ENCODE measurements around the gene CCDC82. TPM values are rescaled to one million over a fixed set of nuclear protein-coding genes. Genes with fewer than 3 reads are reported as not detected.
A peak's percentile ranks its signal among the peaks of the same experiment; 100 is the strongest.

CCDC82 gene
- total RNA-seq, 1 donor from 2014 or later = 46.9 TPM

DNA sequence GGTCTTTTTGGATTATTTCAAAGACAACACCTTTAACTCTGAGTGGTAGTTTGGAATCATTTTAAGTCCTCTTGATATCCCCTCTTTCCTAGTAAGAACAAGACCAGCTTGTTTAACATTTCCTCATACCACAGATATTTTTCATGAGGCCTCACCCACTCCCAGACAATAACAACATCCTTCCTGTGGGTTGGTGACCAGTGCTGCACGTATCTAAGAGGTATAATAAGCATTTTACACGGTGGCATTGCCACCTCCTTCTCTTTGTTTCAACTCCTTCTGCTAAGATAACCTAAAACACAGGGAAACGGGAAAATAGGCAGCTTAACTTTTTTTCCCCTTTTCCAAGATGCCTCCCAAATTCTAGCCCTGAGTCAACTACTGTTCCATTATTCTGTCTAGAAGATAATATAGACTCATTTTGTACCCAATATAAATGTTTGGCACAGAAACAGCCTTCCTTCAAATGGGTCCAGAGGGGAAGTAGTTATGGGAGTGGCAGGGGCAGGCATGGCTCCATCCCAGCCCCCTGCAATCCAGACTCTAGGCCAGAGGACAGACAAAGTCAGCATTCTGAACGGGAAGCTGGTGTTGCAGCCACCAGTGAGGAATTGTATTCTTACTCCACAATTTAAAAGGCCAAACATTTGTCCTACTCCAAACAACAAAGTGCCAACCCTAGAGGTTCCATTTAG is 75.2 kb downstream of the CCDC82 start:
- ATAC-seq = peak; percentile 52
- intact Hi-C loops (cut with DNase I) = no loop called here
- no peak for DNase-seq (ENCODE audit: low spot score)

DNA sequence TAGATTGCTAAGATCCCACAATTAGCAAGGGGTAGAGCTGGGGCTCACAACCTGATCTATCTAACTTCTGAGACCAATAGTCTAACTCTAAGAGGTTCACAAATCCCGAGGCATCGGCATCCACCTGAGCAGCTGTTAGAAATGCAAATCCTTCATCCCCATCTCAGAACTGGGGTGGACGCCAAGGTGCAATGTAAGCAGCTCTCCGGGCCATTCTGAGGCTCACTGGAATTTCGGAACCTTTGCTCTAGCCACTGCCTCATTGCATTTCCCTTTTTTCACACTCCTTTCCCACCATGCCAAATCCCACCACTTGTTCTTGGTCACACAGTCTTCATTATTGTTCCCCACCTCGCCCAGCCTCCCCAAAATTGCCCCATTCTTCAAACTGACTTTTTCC is 76.5 kb downstream of the CCDC82 start:
- no peak for DNase-seq (ENCODE audit: low spot score)
- intact Hi-C loops (cut with DNase I) = no loop called here
- no peak for ATAC-seq

DNA sequence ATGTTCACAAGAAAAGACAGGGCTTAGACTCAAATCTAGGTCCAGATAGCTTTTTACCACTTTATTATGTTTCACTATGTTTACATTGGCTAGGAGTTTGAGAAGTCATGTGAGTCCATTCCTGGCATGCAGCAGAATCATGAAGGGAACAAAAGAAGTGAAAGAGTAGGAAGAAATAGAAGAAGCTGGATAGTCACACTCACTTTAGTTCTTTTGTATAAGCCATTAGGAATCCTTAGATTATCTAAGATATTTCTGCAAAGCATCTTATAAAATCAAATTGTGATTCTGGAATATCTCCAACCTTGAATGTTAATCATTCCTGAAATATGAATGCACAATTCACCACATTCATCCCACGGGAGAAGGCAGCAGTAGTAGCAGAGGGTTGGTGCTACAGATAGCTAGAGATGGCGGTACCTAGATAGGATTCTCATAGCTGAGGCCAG is 78.6 kb downstream of the CCDC82 start:
- DNase-seq (ENCODE audit: low spot score) = no peak
- peak; percentile 25 for ATAC-seq
- intact Hi-C loops (cut with DNase I) = no loop called here

DNA sequence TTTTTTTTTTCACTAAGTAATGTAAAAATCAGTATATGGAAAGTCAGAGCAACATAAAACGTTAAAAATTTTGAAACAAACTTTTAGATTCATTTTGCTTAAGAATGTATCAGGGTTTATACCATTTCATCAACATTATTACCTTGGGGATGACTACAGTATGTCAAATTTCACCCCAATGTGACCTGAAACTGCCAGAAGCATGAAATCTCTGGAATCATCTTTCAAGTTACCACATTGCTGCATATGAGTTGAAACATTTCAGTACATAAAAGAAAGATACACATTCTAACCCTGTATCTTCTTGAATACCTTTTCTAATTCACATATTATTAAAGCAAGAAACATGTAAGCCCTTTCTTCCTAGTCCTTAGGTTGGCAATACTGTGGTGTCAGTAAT is 79.5 kb downstream of the CCDC82 start:
- intact Hi-C loops (cut with DNase I) = no loop called here
- DNase-seq (ENCODE audit: low spot score) (no peak), ATAC-seq (no peak)

DNA sequence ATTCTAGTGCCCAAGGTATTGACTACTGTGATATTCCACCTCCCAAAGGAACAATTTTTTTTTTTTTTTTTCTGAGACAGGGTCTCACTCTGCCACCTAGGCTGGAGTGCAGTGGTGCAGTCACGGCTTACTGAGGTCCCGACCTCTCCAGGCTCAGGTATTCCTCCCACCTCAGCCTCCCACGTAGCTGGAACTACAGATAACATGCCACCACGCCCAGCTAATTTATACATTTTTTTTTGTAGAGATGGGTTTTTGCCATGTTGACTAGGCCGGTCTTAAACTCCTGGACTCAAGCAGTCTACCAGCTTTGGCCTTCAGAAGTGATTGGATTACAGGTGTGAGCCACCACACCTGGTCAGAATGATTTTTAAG is 80.1 kb downstream of the CCDC82 start:
- ATAC-seq (no peak), DNase-seq (ENCODE audit: low spot score) (no peak)
- intact Hi-C loops (cut with DNase I) = no loop called here

DNA sequence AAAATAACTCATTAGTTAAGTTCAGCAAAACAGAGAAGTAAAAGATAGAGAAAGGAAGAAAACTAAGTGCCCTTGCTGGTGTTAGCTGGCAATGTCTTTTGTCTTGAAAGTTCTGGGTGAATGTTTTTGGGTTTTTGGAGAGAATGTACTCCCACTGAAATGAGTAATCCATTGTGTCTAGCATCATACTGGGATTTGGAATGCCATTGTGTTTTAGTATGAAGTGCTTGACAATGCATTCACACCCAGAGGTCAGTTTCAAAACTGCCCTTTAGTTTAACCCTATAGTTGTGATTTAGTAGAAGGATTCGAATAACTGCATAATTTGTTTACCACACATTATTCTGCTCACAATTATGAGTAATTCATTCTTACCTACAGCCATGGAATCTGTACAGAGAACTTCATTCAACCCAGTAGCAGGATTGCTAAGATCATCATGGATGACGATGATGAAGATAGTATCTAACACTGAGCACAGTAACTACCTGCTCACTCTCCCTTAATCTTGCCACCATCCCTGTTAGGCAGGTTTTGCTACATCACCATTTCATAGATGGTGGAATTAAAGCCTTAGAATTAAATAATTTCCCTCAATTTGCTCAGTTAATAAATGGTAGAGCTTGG is 80.6 kb downstream of the CCDC82 start:
- DNase-seq (ENCODE audit: low spot score) = no peak
- ATAC-seq = no peak
- intact Hi-C loops (cut with DNase I) = no loop called here

DNA sequence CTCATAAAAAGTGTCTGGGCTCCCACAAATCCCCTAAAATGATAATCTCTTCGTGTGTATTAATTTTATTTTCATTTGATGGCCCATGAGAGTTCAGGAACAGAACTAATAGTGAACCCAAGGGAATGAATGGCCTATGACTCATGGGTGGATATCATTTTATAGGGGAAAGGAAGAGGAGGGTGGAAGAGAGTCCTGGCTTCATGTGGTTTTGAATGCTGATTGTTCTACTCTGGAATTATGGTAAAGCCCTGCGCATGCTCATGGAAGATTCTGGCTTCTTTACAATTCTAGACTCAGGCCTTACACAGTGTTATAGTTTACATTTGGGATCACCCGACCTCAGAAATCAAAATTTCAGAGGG is 82.0 kb downstream of the CCDC82 start:
- ATAC-seq = peak; percentile 14
- DNase-seq (ENCODE audit: low spot score) = no peak
- intact Hi-C loops (cut with DNase I) = no loop called here

DNA sequence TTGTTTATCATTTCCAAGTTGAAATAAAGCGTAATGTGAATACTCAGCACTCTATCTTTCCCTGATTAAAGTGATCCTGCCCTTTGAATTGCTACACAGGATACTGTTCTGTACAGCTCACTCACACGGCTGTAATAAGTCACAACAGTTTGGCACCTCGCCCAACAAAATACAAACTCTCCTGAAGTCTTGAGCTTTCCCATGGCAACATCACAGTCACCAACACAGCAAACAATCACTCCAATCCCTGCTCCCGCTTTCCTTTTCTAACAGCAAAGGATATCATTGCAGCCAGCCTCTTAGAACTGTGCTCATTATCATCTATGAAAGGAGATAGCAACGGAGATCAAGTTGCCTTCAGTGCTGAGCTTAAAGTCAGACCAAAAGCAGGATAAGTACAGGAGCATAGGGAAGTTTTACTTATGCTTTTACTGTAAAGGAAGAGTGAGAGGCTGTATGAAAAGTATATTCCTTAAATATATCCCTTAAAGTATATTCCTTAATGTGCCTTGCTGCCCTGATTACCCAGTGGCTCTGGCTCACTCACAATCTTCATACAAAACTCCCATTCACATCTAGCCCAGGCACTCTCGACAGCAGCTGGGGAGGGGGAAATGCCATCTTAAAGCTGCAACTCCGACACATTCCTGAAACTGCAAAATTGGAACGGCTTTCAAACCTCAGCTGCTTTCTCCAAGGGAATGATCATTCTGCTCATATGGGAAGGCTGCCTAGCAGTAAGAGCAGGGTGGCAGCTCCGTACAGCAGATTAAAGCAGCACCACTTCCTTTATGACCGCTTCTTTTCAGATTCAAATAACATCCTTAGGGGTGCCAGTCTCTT is 82.6 kb downstream of the CCDC82 start:
- peak; percentile 96 for ATAC-seq
- DNase-seq (ENCODE audit: low spot score) = peak; percentile 86
- intact Hi-C loops (cut with DNase I) = no loop called here

DNA sequence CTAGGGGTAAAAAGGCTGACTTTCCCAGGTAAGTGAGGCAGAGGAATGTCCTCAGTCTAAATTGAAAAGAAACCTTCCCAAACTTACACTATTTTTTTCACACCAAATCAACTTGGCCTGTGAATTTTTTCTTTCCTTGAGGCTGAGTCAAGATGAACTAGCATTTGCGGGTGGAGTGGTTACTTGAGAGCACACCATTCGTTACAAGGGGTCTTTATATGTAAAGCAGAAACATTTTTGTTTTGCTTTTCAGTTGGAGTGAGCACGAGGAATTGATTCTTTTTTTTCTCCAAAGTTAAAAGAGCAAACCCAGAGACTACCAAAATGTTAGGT is 83.1 kb downstream of the CCDC82 start:
- ATAC-seq (peak; percentile 16), DNase-seq (ENCODE audit: low spot score) (no peak)
- intact Hi-C loops (cut with DNase I) = no loop called here

DNA sequence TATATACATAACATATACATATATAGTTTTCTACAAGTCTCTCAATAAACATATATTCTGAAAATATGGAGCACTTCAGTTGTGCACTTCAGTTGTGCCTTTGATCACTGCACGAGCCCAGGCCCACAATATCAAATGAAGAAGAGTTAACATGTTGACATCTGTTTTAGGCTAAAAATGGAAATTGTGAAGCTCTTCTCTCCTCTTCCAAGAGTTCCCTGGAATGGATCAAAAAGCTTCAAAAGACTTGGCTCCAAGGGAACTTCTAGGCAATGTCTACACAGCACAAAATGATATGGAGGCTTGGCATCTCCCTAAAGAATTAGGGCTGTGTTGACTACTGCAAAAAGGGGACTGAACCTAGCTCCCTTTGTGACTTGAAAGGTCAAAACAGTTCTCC is 83.6 kb downstream of the CCDC82 start:
- ATAC-seq (no peak), DNase-seq (ENCODE audit: low spot score) (no peak)
- intact Hi-C loops (cut with DNase I) = no loop called here

DNA sequence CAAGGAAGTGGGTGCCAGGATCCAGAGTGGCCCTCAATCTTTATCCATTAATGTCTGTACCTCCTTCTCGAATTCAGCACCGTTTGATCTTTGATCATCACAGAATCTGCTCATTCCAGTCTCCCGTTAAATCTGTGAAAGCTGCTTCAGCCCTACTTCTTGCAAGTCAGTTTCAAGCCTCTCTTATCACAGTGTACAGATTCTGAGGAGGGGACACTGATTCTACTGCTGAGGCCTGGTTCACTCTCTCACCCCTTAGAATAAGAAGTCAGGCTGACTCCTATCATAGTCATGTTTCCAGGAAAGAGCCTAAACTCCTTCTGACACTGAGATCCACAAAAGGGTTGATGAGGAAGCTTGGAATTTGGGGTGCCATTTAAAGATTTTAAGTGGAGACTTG is 85.7 kb downstream of the CCDC82 start:
- DNase-seq (ENCODE audit: low spot score) (no peak), ATAC-seq (no peak)
- intact Hi-C loops (cut with DNase I) = no loop called here

DNA sequence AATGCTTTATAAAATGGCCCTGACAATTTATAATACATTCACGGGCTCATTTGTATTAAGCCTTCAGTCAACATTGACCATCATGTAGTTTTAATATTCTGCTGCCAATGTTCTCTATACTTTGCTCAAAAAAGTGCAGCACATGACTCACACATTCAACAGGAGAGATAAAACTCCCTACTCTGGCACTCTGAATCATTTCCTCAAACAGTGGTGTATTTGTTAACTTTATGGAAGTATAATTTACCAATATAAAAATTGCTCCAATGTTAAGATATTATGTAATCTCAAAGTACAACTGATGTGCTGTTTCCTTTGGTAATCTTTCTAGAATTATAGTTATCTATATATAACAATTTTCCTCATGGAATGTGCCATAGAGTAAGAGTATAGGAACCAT is 86.6 kb downstream of the CCDC82 start:
- DNase-seq (ENCODE audit: low spot score) = no peak
- ATAC-seq = no peak
- intact Hi-C loops (cut with DNase I) = no loop called here

Small RNA genes within 50 kb of the gene (microRNA-seq; reads per million reads assigned to microRNA genes)
- gene MIR1260B = 1.1 reads per million

Other genes starting within 250 kb of the CCDC82 start
- gene MAML2, start 46.7 kb downstream of the CCDC82 start, total RNA-seq = 30.4 TPM
- gene JRKL, start 101 bp upstream of the CCDC82 start, total RNA-seq = 13.4 TPM